CD4-positive, CD25-positive, alpha-beta regulatory T cell (primary cell): ENCODE measurements around the gene SHROOM3. TPM values are rescaled to one million over a fixed set of nuclear protein-coding genes. Genes with fewer than 3 reads are reported as not detected.

Source experiments
- ATAC-seq, 2 donors: fragments of 150-1000 bp; cut with Tn5 transposase; one replicate each; pipeline ENCODE4 v1.10.0; 2021; ENCODE audit warnings: low read depth in 2 of 2, moderate number of reproducible peaks in 2 of 2, moderate library complexity in 1 of 2
- DNase-seq, 3 donors: peaks; one replicate each; pipeline versions ENCODE4 v3.0.0 to v3.0.0-alpha.2; 2012 to 2022; ENCODE audit warnings: mixed read lengths in 1 of 3
- H3K27ac ChIP-seq: one replicate; pipeline ENCODE4 v1.7.0; 2013; ENCODE audit warnings: mild to moderate bottlenecking, low read length; ENCODE audit not compliant: insufficient read depth, poor library complexity, severe bottlenecking
- H3K27me3 ChIP-seq: one replicate; pipeline ENCODE4 v1.7.0; 2013; ENCODE audit warnings: low read length; ENCODE audit not compliant: control insufficient read depth, insufficient read depth
- H3K36me3 ChIP-seq: one replicate; pipeline ENCODE4 v1.7.0; 2013; ENCODE audit warnings: mild to moderate bottlenecking, low read length, moderate library complexity; ENCODE audit not compliant: control insufficient read depth, insufficient read depth
- H3K4me1 ChIP-seq: 2 replicates; pipeline ENCODE4 v1.7.0; 2013; ENCODE audit warnings: mild to moderate bottlenecking, low read length; ENCODE audit not compliant: insufficient read depth, control insufficient read depth, poor library complexity, severe bottlenecking
- H3K4me3 ChIP-seq: one replicate; pipeline ENCODE4 v1.7.0; 2013; ENCODE audit warnings: low read depth, mild to moderate bottlenecking, low read length, moderate library complexity
- H3K9me3 ChIP-seq, 2 experiments: 1 replicate in 1 of 2; 2 replicates in 1 of 2; pipeline ENCODE4 v1.7.0; 2013; ENCODE audit warnings: low read length in 2 of 2, mild to moderate bottlenecking in 1 of 2, moderate library complexity in 1 of 2; ENCODE audit not compliant: control insufficient read depth in 2 of 2
- H3K27ac Mint-ChIP-seq, 3 donors: one replicate each; pipeline ENCODE4 v1.8.0; 2020 to 2022; ENCODE audit warnings: mild to moderate bottlenecking in 3 of 3, mixed read lengths in 3 of 3, moderate library complexity in 2 of 3
- H3K27me3 Mint-ChIP-seq: one replicate; pipeline ENCODE4 v1.8.0; 2022; ENCODE audit warnings: mild to moderate bottlenecking, mixed read lengths
- H3K36me3 Mint-ChIP-seq: one replicate; pipeline ENCODE4 v1.8.0; 2020; ENCODE audit warnings: mixed read lengths
- H3K4me1 Mint-ChIP-seq, 4 donors: one replicate each; pipeline ENCODE4 v1.8.0; 2020 to 2022; ENCODE audit warnings: mixed read lengths in 4 of 4, mild to moderate bottlenecking in 1 of 4
- H3K4me3 Mint-ChIP-seq, 4 donors: one replicate each; pipeline ENCODE4 v1.8.0; 2020 to 2022; ENCODE audit warnings: mild to moderate bottlenecking in 4 of 4, mixed read lengths in 4 of 4, moderate library complexity in 3 of 4
- H3K9me3 Mint-ChIP-seq, 7 donors: one replicate each; pipeline ENCODE4 v1.8.0; 2020 to 2022; ENCODE audit warnings: mixed read lengths in 7 of 7, mild to moderate bottlenecking in 3 of 7, moderate library complexity in 2 of 7
- polyA plus RNA-seq, 4 donors: library from polyadenylated mRNA; unstranded; fragments of 300-500 nt; fragmentation: Illumina TruSeq; gene quantifications; one replicate each; pipeline ENCODE4 v1.2.3, GENCODE V29; 2021
- total RNA-seq: library from RNA; stranded (reverse); gene quantifications from one replicate; pipeline ENCODE4 v1.2.3, GENCODE V29; 2022

Gene SHROOM3
- total and polyA plus RNA-seq, 5 donors from 2014 or later = not detected

DNA sequence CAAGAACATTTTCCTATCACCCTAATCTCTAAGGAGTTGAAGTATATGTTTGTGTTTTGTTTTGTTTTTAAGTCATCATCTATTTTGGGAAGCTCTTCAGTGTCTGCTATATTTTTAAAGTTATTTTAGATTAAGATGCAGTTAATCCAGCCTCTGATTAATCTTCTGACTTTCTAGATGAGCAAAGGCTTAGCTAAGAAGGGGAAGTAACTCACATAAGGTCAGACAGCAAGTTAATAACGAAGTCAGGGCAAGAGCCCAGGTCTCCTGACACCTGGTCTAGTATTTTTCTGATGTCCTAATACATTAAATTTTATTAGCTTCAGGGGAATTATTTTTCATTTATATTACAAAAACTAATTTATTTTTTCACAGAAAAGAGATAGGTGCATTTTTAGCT is 294.4 kb downstream of the SHROOM3 start:
- Histone ChIP-seq H3K9me3 (no peaks in the 10 kb centered on the region), H3K36me3 (no peaks in the 10 kb centered on the region), H3K27ac (no peak overlapping the region), H3K4me3 (no peak overlapping the region), H3K4me1 (no peaks in the 10 kb centered on the region), H3K27me3 (peaks cover 6% of the 10 kb centered on the region)
- H3K9me3 Mint-ChIP-seq = peaks cover 0 to 3% (median 0%) of the 10 kb centered on the region in 7 donors
- no peaks in the 10 kb centered on the region for H3K36me3 Mint-ChIP-seq
- H3K27me3 Mint-ChIP-seq = no peaks in the 10 kb centered on the region
- H3K4me3 Mint-ChIP-seq = no peak overlapping the region
- no peaks in the 10 kb centered on the region for H3K4me1 Mint-ChIP-seq
- ATAC-seq = no peak
- no peak overlapping the region for H3K27ac Mint-ChIP-seq
- DNase-seq = no peak

DNA sequence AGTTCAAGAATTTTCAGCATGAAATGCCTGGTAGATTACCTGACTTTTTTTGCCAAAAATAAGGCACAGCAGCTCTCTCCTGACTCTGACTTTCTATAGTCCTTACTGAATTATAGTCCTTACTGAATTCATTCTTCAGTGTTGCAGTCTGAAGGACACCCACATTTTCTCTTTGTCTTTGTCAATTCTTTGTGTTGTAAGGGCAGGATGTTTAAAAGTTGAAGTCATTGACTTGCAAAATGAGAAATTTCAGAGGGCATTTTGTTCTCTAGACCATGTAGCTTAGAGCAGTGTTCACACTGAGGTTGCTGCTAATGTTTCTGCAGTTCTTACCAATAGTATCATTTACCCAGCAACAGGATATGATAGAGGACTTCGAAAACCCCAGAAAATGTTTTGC is 295.0 kb downstream of the SHROOM3 start:
- DNase-seq (no peak), ATAC-seq (no peak)
- H3K36me3 Mint-ChIP-seq = no peaks in the 10 kb centered on the region
- no peak overlapping the region for H3K27ac Mint-ChIP-seq
- H3K27ac ChIP-seq = no peak overlapping the region
- H3K4me3 ChIP-seq = no peak overlapping the region
- no peaks in the 10 kb centered on the region for H3K4me1 Mint-ChIP-seq
- H3K27me3 Mint-ChIP-seq = no peaks in the 10 kb centered on the region
- no peak overlapping the region for H3K4me3 Mint-ChIP-seq
- H3K9me3 ChIP-seq = no peaks in the 10 kb centered on the region
- no peaks in the 10 kb centered on the region for H3K4me1 ChIP-seq
- H3K9me3 Mint-ChIP-seq = peaks cover 0 to 3% (median 0%) of the 10 kb centered on the region in 7 donors
- H3K36me3 ChIP-seq = no peaks in the 10 kb centered on the region
- H3K27me3 ChIP-seq = peaks cover 6% of the 10 kb centered on the region

DNA sequence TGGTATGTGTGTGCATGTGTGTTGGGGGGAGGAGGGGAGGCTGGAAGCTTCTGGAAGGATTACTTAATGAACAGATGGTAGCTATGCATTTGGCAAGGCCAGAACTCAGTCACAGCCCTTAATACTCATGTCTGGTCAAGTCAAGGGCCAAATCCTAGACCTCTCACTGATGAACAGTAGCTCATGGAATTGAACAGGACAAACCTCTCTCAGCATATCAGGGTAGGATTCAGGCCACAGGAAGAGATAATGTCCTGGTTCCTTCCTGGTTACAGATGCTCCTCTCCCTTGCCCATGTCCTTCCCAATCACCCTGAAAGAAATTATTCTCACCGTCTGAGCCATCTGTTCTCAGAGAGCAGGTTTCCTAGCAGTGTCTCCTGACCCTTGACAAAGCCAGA is 297.2 kb downstream of the SHROOM3 start:
- H3K36me3 Mint-ChIP-seq = no peaks in the 10 kb centered on the region
- DNase-seq = no peak
- H3K27me3 Mint-ChIP-seq = peaks cover 5% of the 10 kb centered on the region
- Histone ChIP-seq H3K27me3 (peaks cover 6% of the 10 kb centered on the region), H3K9me3 (no peaks in the 10 kb centered on the region), H3K4me3 (no peak overlapping the region), H3K36me3 (no peaks in the 10 kb centered on the region), H3K27ac (no peak overlapping the region), H3K4me1 (no peaks in the 10 kb centered on the region)
- H3K27ac Mint-ChIP-seq = no peak overlapping the region
- no peaks in the 10 kb centered on the region for H3K4me1 Mint-ChIP-seq
- H3K4me3 Mint-ChIP-seq = no peak overlapping the region
- no peak for ATAC-seq
- peaks cover 0 to 3% (median 0%) of the 10 kb centered on the region in 7 donors for H3K9me3 Mint-ChIP-seq

DNA sequence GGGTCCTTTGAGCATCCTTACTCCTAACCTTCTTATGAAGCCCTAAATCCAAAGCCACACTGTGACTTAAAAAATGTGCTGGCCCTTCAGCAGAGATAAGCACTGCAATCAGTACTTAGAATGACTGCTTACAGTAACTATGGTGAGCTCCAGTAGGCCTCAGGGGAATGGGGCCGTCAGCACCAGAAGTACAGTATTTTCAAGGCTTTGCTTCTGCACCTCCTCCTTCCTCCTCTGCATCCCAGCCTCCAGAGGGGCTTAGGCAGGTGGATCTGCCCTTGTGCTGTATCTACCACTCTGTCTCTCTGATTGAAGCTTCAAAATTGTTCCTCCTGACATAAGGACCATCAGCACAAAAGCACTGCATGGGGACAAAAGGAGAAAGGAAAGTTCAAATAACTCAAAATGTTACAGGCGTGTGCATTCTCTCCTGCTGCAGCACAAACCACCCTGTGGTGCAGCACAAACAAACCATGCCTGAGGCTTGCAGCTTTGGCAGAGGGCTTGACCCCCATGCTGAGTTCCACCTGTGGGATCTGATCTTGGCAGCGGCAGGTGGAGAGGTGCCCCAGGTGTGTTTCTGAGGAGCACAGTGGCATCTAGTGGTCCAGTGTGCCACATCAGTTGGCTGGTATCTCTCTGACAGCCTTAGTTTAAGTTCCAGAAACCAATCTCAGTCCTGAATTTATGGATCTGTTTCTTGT is 298.2 kb downstream of the SHROOM3 start:
- H3K27me3 Mint-ChIP-seq = peaks cover 5% of the 10 kb centered on the region
- H3K4me3 Mint-ChIP-seq = no peak overlapping the region
- no peaks in the 10 kb centered on the region for H3K4me1 ChIP-seq
- H3K4me3 ChIP-seq = no peak overlapping the region
- H3K36me3 Mint-ChIP-seq = no peaks in the 10 kb centered on the region
- ATAC-seq = no peak
- peaks cover 0 to 3% (median 0%) of the 10 kb centered on the region in 7 donors for H3K9me3 Mint-ChIP-seq
- H3K36me3 ChIP-seq = no peaks in the 10 kb centered on the region
- H3K27me3 ChIP-seq = peaks cover 6% of the 10 kb centered on the region
- H3K27ac Mint-ChIP-seq = no peak overlapping the region
- H3K4me1 Mint-ChIP-seq = no peaks in the 10 kb centered on the region
- H3K27ac ChIP-seq = no peak overlapping the region
- H3K9me3 ChIP-seq = no peaks in the 10 kb centered on the region
- no peak for DNase-seq

DNA sequence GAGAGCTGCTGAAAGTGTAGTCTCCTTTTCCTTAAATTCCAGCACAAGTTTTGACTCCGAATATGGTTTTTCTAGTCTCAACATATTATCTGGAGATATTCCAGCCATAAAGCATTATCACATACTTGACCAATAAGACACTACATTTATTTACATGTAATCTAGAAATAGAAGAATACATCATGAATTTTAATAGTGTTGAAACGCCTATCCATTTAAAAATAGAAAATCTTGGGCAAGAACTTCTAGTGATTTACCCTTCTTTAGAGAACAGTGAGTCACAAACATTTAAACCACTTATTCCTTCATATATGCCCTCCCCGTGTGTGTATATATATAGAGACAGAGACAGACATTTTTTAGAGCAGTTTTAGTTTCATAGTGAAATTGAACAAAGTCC is 301.4 kb downstream of the SHROOM3 start:
- Mint-ChIP-seq H3K4me3 (no peak overlapping the region), H3K9me3 (no peaks in the 10 kb centered on the region), H3K27me3 (peaks cover 5% of the 10 kb centered on the region), H3K36me3 (no peaks in the 10 kb centered on the region), H3K4me1 (no peaks in the 10 kb centered on the region), H3K27ac (no peak overlapping the region)
- Histone ChIP-seq H3K27me3 (peaks cover 4% of the 10 kb centered on the region), H3K4me1 (no peaks in the 10 kb centered on the region), H3K27ac (no peak overlapping the region), H3K4me3 (no peak overlapping the region), H3K9me3 (no peaks in the 10 kb centered on the region), H3K36me3 (no peaks in the 10 kb centered on the region)
- DNase-seq (no peak), ATAC-seq (no peak)

DNA sequence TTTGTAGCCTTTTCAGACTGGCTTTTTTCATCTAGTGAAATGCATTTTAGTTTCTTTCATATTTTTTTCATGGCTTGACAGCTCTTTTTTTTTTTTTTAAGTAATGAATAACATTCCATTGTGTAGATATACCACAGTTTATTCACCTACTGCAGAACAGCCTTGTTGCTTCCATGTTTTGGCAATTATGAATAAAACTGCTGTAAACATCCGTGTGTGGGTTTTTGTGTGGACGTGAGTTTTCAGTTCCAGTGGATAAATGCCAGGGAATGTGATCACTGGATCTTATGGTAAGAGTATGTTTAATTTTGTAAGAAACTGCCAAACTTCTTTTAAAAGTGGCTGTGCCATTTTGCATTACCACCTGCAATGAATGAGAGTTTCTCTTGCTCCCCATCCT is 302.2 kb downstream of the SHROOM3 start:
- Mint-ChIP-seq H3K27ac (no peak overlapping the region), H3K36me3 (no peaks in the 10 kb centered on the region), H3K4me1 (no peaks in the 10 kb centered on the region), H3K9me3 (no peaks in the 10 kb centered on the region), H3K4me3 (no peak overlapping the region), H3K27me3 (peaks cover 5% of the 10 kb centered on the region)
- Histone ChIP-seq H3K27ac (no peak overlapping the region), H3K9me3 (no peaks in the 10 kb centered on the region), H3K4me1 (no peaks in the 10 kb centered on the region), H3K4me3 (no peak overlapping the region), H3K27me3 (peaks cover 4% of the 10 kb centered on the region), H3K36me3 (no peaks in the 10 kb centered on the region)
- DNase-seq (no peak), ATAC-seq (no peak)

DNA sequence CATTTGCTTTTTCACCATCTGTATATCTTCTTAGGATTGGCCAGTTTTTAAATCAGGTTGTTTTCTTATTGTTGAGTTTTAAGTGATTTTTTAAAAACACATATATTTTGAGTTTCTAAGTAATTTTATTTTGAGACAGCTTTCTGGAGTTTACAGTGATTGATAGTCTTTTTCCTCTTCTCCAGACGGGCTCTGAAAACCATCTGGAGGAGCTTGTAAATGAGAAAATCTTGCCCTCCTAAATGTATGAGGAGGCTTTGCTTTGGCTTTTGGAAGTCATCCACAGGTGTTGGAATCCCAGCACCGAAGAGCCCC is 302.7 kb downstream of the SHROOM3 start:
- Mint-ChIP-seq H3K4me1 (no peaks in the 10 kb centered on the region), H3K27me3 (peaks cover 8% of the 10 kb centered on the region), H3K27ac (no peak overlapping the region), H3K9me3 (no peaks in the 10 kb centered on the region), H3K36me3 (no peaks in the 10 kb centered on the region), H3K4me3 (no peak overlapping the region)
- Histone ChIP-seq H3K4me1 (no peaks in the 10 kb centered on the region), H3K9me3 (no peaks in the 10 kb centered on the region), H3K36me3 (no peaks in the 10 kb centered on the region), H3K27me3 (peaks cover 1% of the 10 kb centered on the region), H3K27ac (no peak overlapping the region), H3K4me3 (no peak overlapping the region)
- ATAC-seq (no peak), DNase-seq (no peak)

DNA sequence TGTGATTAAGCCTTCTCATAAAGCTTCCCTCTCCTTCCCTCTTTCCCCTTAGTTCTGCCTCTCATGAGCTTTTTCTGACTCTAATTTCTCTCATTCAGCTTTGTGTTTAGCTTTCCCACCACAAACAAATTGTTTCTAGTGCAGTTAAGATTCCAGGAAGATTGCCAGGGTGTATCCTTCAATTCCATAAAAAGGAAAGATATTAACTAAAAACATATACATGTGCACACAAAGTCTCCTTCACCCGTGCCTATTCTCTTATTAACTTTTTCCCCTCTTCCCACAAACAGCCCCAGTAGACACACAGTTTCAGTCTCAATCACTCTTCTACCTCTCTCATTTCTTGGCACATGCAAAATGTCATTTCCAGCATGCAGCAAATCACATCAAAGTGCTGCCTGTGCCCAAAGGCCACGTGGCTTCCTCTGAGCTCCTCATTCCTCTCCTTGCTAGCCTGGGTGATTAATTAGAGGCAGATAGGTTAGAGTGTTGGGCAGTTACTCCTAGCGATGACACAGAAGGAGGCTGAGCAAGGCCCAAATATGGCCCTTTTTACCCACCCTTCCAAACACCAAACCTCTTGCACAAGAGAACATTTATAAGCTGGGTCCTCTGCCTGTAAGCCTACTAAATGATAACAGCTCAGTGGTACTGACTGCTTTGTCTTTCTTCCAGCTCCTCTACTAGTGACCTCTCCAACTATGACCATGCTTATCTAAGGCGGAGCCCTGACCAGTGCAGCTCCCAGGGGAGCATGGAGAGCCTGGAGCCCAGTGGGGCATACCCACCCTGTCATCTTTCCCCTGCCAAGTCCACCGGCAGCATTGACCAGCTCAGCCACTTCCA is 303.3 kb downstream of the SHROOM3 start:
- H3K27me3 ChIP-seq = no peaks in the 10 kb centered on the region
- H3K9me3 ChIP-seq = no peaks in the 10 kb centered on the region
- ATAC-seq = no peak
- no peaks in the 10 kb centered on the region for H3K4me1 ChIP-seq
- Mint-ChIP-seq H3K4me1 (no peaks in the 10 kb centered on the region), H3K9me3 (no peaks in the 10 kb centered on the region), H3K4me3 (no peak overlapping the region), H3K36me3 (no peaks in the 10 kb centered on the region), H3K27me3 (peaks cover 12% of the 10 kb centered on the region), H3K27ac (no peak overlapping the region)
- no peak overlapping the region for H3K4me3 ChIP-seq
- no peaks in the 10 kb centered on the region for H3K36me3 ChIP-seq
- no peak overlapping the region for H3K27ac ChIP-seq
- no peak for DNase-seq
